GM19193 (cell line): ENCODE results near the gene PSMD5.

ENCODE experiments used
- POLR2A ChIP-seq: IDR thresholded peaks from 4 replicates; pipeline ENCODE4 v1.6.1; 2011; ENCODE audit not compliant: insufficient read depth, insufficient read length; ENCODE audit errors: extremely low read depth

The PSMD5 gene

GRCh38 chr9:120851449-120851848 is 8.7 kb upstream of the PSMD5 start:
- TF ChIP-seq POLR2A, result no peak

GRCh38 chr9:120850315-120850714 is 7.6 kb upstream of the PSMD5 start:
- TF ChIP-seq POLR2A, result no peak

GRCh38 chr9:120846906-120847305 is 4.2 kb upstream of the PSMD5 start:
- TF ChIP-seq POLR2A, result no peak

- no peak for TF ChIP-seq POLR2A
These were observed 3.6 kb upstream of the PSMD5 start for GRCh38 chr9:120846251-120846889.

- no peak for TF ChIP-seq POLR2A
These were observed 2.5 kb upstream of the PSMD5 start for GRCh38 chr9:120845255-120845654.

GRCh38 chr9:120841930-120842684 is 615 bp downstream of the PSMD5 start:
- TF ChIP-seq POLR2A, result no peak

GRCh38 chr9:120839146-120839545 is 3.6 kb downstream of the PSMD5 start:
- TF ChIP-seq POLR2A, result no peak

GRCh38 chr9:120837921-120838320 is 4.8 kb downstream of the PSMD5 start:
- no peak for TF ChIP-seq POLR2A

- TF ChIP-seq POLR2A, result no peak
These were observed 9.4 kb downstream of the PSMD5 start for GRCh38 chr9:120833325-120833724.

GRCh38 chr9:120832807-120833206 is 9.9 kb downstream of the PSMD5 start:
- no peak for TF ChIP-seq POLR2A

- TF ChIP-seq POLR2A, result no peak
These were observed 11.9 kb downstream of the PSMD5 start for GRCh38 chr9:120830865-120831264.

- TF ChIP-seq POLR2A, result no peak
These were observed 12.6 kb downstream of the PSMD5 start for GRCh38 chr9:120830151-120830550.

GRCh38 chr9:120829650-120830049 is 13.1 kb downstream of the PSMD5 start:
- TF ChIP-seq POLR2A, result no peak

- no peak for TF ChIP-seq POLR2A
These were observed 22.6 kb downstream of the PSMD5 start for GRCh38 chr9:120820095-120820494.

- no peak for TF ChIP-seq POLR2A
These were observed 24.1 kb downstream of the PSMD5 start for GRCh38 chr9:120818595-120818994.

GRCh38 chr9:120815075-120815474 is 27.6 kb downstream of the PSMD5 start:
- TF ChIP-seq POLR2A, result no peak

- TF ChIP-seq POLR2A, result no peak
These were observed 33.8 kb downstream of the PSMD5 start for GRCh38 chr9:120808931-120809330.

GRCh38 chr9:120807607-120808379 is 34.9 kb downstream of the PSMD5 start:
- no peak for TF ChIP-seq POLR2A
